Measurements from ENCODE around the gene GALR1.

DNA sequence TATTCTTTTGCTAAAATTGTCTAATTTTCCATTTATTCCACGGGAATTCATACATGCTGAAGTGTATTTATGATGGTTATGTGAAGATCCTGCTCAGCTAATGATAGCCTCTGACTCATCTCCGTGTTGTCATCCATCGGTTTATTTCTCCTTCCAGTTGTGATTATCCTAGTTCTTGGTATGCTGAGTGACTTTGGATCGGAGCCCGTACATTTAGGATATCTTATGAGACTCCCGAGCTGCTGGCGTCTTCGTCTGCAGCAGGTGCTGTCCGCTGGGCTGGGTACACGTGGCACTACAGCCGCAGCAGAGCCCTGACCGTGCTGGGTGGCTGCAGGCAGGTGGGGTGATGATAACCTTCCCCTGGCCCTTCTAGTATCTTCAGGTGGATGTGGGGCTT lies 40.1 kb upstream of the GALR1 start:
- TF ChIP-seq EZH2phosphoT487 (IDR thresholded peaks at IDR 0.05; ENCODE audit: borderline replicate concordance, low read depth) = no peak
- TF ChIP-seq, protein P1, sequence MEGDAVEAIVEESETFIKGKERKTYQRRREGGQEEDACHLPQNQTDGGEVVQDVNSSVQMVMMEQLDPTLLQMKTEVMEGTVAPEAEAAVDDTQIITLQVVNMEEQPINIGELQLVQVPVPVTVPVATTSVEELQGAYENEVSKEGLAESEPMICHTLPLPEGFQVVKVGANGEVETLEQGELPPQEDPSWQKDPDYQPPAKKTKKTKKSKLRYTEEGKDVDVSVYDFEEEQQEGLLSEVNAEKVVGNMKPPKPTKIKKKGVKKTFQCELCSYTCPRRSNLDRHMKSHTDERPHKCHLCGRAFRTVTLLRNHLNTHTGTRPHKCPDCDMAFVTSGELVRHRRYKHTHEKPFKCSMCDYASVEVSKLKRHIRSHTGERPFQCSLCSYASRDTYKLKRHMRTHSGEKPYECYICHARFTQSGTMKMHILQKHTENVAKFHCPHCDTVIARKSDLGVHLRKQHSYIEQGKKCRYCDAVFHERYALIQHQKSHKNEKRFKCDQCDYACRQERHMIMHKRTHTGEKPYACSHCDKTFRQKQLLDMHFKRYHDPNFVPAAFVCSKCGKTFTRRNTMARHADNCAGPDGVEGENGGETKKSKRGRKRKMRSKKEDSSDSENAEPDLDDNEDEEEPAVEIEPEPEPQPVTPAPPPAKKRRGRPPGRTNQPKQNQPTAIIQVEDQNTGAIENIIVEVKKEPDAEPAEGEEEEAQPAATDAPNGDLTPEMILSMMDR (IDR thresholded peaks at IDR 0.05) = no peak
- TF ChIP-seq POLR2AphosphoS5 (IDR thresholded peaks at IDR 0.05; ENCODE audit: low read depth, low read length) = no peak
- TF ChIP-seq, protein P2, sequence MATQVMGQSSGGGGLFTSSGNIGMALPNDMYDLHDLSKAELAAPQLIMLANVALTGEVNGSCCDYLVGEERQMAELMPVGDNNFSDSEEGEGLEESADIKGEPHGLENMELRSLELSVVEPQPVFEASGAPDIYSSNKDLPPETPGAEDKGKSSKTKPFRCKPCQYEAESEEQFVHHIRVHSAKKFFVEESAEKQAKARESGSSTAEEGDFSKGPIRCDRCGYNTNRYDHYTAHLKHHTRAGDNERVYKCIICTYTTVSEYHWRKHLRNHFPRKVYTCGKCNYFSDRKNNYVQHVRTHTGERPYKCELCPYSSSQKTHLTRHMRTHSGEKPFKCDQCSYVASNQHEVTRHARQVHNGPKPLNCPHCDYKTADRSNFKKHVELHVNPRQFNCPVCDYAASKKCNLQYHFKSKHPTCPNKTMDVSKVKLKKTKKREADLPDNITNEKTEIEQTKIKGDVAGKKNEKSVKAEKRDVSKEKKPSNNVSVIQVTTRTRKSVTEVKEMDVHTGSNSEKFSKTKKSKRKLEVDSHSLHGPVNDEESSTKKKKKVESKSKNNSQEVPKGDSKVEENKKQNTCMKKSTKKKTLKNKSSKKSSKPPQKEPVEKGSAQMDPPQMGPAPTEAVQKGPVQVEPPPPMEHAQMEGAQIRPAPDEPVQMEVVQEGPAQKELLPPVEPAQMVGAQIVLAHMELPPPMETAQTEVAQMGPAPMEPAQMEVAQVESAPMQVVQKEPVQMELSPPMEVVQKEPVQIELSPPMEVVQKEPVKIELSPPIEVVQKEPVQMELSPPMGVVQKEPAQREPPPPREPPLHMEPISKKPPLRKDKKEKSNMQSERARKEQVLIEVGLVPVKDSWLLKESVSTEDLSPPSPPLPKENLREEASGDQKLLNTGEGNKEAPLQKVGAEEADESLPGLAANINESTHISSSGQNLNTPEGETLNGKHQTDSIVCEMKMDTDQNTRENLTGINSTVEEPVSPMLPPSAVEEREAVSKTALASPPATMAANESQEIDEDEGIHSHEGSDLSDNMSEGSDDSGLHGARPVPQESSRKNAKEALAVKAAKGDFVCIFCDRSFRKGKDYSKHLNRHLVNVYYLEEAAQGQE (IDR thresholded peaks at IDR 0.05; ENCODE audit: low read depth, low read length) = no peak
- TF ChIP-seq RAD21 (IDR thresholded peaks at IDR 0.05; ENCODE audit: low read length) = no peak
- TF ChIP-seq, protein P3, sequence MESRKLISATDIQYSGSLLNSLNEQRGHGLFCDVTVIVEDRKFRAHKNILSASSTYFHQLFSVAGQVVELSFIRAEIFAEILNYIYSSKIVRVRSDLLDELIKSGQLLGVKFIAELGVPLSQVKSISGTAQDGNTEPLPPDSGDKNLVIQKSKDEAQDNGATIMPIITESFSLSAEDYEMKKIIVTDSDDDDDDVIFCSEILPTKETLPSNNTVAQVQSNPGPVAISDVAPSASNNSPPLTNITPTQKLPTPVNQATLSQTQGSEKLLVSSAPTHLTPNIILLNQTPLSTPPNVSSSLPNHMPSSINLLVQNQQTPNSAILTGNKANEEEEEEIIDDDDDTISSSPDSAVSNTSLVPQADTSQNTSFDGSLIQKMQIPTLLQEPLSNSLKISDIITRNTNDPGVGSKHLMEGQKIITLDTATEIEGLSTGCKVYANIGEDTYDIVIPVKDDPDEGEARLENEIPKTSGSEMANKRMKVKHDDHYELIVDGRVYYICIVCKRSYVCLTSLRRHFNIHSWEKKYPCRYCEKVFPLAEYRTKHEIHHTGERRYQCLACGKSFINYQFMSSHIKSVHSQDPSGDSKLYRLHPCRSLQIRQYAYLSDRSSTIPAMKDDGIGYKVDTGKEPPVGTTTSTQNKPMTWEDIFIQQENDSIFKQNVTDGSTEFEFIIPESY (IDR thresholded peaks at IDR 0.05; ENCODE audit: borderline replicate concordance, low read depth) = no peak
- TF ChIP-seq SMC3 (IDR thresholded peaks at IDR 0.05; ENCODE audit: low read depth, low read length) = no peak
- TF ChIP-seq, protein P4, sequence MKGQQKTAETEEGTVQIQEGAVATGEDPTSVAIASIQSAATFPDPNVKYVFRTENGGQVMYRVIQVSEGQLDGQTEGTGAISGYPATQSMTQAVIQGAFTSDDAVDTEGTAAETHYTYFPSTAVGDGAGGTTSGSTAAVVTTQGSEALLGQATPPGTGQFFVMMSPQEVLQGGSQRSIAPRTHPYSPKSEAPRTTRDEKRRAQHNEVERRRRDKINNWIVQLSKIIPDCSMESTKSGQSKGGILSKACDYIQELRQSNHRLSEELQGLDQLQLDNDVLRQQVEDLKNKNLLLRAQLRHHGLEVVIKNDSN (IDR thresholded peaks at IDR 0.05; ENCODE audit: borderline replicate concordance, low read depth) = no peak
- no peak for TF ChIP-seq TAF1 (IDR thresholded peaks at IDR 0.05; ENCODE audit: borderline replicate concordance, low read depth, low read length)
- no peak for TF ChIP-seq FOXJ3 (CRISPR knock-in tag; IDR thresholded peaks at IDR 0.05)
- no peak for TF ChIP-seq NRF1 (IDR thresholded peaks at IDR 0.05; ENCODE audit: low read depth, low read length)
- TF ChIP-seq TCF12 (IDR thresholded peaks at IDR 0.05) = no peak
